ENCODE results near the gene INPP5D.

- TF ChIP-seq CTCF (IDR thresholded peaks at IDR 0.05; ENCODE audit: borderline replicate concordance, extremely low read depth, low read length, poor library complexity, severe bottlenecking) (no peak), EZH2 (IDR thresholded peaks at IDR 0.05; ENCODE audit: borderline replicate concordance, low read depth, low read length, severe bottlenecking) (no peak)
These were observed 87.7 kb downstream of the INPP5D start for GRCh38 chr2:233147829-233148167.
